Activated CD8-positive, alpha-beta memory T cell treated with anti-CD3 and anti-CD28 coated beads for 24 hours (primary cell): ENCODE results near the gene PITX2.
"Not testable (repeated sequence)": the region's sequence is repeated elsewhere in the genome, so short reads cannot be mapped to it uniquely, and the experiment has no call there.

Source experiments
- DNase-seq: peaks from one replicate; pipeline ENCODE4 v3.0.0-alpha.2; 2020

Gene PITX2

GRCh38 chr4:110609044-110609750 is 13.7 kb downstream of the PITX2 start:
- no peak for DNase-seq

GRCh38 chr4:110605077-110605476 is 17.8 kb downstream of the PITX2 start:
- no peak for DNase-seq

GRCh38 chr4:110602061-110602460 is 20.8 kb downstream of the PITX2 start:
- no peak for DNase-seq

GRCh38 chr4:110597582-110597981 is 25.3 kb downstream of the PITX2 start:
- no peak for DNase-seq

GRCh38 chr4:110596431-110596830 is 26.4 kb downstream of the PITX2 start:
- DNase-seq = no peak

GRCh38 chr4:110595583-110595982 is 27.3 kb downstream of the PITX2 start:
- no peak for DNase-seq

- no peak for DNase-seq
Measured at GRCh38 chr4:110589297-110589696, 33.6 kb downstream of the PITX2 start.

- no peak for DNase-seq
Measured at GRCh38 chr4:110587666-110588285, 35.1 kb downstream of the PITX2 start.

- no peak for DNase-seq
Measured at GRCh38 chr4:110586131-110586850, 36.6 kb downstream of the PITX2 start.

GRCh38 chr4:110576696-110577095 is 46.2 kb downstream of the PITX2 start:
- DNase-seq = not testable (repeated sequence)
